Inflammatory macrophage treated with lipopolysaccharide for 1 hour (primary cell): ENCODE data around the gene MAP3K10.

Source experiments
- DNase-seq, 2 donors: peaks; one replicate each; pipeline ENCODE4 v3.0.0-alpha.2; 2020 to 2022

Gene MAP3K10

GRCh38 chr19:40174092-40174491 lies 17.1 kb upstream of the MAP3K10 start:
- peak in 1 of 2 donors; percentile 58 for DNase-seq

- no peak for DNase-seq
These were observed 15.4 kb upstream of the MAP3K10 start for GRCh38 chr19:40175820-40176219.

DNA sequence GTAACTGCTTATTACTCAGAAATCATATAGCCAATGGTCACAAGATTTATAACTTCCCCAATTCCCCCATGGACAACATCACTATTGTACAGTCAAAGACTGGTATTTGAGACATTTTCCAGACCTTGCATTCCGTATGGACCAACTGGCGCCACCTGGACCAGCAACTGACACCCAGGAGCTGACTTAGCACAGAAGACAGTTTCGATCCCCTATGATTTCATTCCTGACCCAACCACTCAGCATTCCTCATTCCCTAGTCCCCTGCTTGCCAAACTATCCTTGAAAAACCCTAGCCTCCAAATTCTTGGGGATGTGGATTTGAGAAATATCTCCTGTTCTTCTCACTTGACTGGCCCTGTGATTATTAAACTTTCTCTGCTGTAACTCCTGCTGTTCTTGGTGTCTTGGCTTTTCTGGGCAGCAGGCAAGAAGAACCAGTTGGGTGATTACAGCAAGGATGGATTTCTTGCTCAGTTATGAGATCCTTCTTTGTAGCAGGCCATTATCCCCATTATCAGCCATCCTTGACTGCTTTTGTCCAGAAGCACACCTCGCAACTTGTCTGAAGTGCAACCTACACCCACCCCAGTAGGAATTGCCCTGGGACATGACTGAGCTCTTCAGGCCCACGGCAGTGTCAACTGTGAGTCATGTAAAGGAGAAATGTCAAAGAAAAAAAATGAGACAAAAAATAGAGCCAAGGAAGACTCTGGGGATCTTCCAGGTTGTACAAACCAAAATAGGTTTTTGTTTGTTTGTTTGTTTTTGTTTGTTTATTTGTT lies 13.7 kb upstream of the MAP3K10 start:
- DNase-seq, result peak in 1 of 2 donors; percentile 30

DNA sequence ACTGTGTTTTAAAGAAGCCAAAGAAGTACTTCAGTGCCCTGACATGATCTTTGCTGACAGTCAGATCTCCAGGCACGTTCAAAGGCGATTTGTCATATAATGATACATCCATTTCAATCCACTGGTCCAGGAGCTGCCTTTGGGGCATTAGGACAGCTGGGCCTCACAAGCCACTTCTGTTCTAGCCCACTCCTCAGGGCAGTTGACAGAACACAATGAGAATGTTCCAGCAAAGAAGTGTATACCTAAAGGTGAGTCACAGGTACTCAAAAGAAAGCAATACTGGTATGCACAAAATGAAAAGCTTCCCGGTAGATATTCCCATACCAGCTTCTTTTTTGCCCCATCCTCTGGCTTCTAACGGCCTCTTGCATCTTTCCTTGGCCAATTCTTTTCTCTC lies 12.5 kb upstream of the MAP3K10 start:
- DNase-seq, result no peak

- no peak for DNase-seq
These were observed 7.0 kb upstream of the MAP3K10 start for GRCh38 chr19:40184273-40184672.

- DNase-seq, result peak; percentile 13 to 28
These were observed 815 bp downstream of the MAP3K10 start for GRCh38 chr19:40191836-40192646.

DNA sequence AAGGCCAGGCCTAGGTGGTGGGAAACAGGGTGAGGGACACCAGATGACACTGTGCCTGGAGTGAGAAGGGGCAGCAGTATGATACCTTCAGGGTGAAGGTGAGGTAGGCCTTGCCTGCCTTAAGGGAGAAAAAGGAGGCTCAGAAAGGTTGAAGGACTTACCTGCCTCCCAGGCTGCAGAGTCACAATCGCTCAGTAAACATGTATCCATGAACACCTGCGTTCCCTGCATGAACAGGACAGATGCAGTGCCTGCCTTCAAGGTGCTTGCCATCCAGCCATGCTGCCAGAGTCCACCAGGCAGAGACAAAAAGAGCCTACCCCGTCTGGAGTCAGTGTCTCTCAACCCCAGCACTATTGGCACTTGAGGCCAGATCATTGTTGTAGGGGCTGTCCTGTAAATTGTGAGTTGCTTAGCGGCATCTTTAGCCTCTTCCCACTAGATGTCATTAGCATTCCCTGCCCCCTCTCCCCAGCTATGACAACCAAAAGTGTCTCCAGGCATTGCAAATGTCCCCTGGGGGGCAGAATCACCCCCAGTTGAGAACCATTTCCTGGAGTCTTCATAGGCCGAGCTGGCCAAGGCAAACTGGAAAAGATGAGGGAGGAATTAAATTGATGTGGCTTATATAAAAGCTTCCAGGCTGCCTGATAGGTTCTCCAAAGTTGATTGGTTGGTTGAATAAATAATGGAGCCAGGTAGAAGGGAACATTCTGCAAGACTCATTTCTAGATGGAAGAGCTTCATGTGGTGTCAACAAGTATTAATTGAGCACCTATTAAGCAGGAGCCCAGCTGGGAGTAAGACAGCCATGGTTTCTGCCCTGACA lies 1.7 kb downstream of the MAP3K10 start:
- no peak for DNase-seq

- DNase-seq, result no peak
These were observed 2.3 kb downstream of the MAP3K10 start for GRCh38 chr19:40193587-40193849.

DNA sequence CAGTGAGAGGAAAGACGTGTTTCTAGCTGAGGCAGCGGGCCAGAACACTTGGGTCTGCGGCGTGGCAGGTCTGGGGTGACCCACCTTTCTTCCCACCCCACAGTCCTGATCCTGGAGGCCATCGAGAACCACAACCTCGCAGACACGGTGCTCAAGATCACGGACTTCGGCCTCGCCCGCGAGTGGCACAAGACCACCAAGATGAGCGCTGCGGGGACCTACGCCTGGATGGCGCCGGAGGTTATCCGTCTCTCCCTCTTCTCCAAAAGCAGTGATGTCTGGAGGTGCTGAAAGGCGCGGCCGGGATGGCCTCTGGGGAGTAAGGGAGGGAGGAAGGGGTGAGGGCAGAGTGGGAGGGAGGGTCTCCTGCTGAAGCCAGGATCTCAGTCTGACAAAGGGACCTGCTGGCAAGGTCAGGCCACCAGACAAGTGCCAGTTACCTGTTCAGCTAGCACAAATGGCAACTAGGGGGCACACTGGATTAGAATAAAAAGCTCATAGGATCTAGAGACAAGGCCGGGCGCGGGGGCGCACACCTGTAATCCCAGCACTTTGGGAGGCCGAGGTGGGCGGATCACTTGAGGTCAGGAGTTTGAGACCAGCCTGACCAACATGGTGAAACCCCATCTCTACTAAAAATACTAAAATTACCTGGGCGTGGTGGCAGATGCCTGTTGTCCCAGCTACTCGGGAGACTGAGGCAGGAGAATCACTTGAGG lies 7.2 kb downstream of the MAP3K10 start:
- DNase-seq, result no peak

DNA sequence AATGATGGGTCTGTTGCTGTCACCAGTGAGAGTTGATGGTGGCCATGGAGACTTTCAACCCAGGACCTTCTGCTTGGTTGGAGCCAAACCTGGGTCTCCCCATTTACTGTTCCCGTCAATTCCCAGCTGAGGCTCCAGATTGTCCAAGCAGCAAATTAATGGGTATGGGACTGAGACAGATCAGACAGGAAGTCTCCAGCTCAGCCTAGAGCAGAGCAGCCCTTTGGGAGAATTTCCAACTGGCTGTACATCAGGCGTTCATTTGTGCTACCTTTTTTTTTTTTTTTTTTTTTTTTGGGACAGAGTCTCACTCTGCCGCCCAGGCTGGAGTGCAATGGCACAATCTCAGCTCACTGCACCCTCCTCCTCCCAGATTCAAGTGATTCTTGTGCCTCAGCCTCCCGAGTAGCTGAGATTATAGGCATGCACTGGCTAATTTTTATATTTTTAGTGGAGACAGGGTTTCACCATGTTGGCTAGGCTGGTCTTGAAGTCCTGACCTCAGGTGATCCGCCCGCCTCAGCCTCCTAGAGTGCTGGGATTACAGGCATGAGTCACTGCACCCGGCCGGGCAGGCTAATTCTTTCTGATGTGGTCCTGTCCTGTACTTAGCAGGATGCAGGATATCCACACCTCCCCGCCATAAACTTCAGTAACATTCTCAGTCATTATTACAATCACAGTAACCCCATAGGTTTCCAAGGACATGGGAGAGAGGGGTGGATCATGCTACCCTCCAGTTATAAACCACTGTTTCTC lies 9.3 kb downstream of the MAP3K10 start:
- no peak for DNase-seq

DNA sequence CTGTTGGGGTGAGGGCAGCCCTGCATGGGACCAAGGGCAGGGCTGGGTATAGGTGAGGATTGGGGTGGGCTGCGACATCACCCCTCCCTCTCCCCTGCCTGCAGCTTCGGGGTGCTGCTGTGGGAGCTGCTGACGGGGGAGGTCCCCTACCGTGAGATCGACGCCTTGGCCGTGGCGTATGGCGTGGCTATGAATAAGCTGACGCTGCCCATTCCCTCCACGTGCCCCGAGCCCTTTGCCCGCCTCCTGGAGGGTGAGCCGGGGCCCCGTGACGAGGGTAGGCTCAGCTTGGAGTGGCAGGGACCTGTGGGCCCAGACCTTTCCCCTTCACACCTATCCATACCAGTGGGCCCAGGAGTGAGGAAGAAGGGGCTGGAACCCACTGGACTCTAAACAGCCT lies 13.2 kb downstream of the MAP3K10 start:
- no peak for DNase-seq

DNA sequence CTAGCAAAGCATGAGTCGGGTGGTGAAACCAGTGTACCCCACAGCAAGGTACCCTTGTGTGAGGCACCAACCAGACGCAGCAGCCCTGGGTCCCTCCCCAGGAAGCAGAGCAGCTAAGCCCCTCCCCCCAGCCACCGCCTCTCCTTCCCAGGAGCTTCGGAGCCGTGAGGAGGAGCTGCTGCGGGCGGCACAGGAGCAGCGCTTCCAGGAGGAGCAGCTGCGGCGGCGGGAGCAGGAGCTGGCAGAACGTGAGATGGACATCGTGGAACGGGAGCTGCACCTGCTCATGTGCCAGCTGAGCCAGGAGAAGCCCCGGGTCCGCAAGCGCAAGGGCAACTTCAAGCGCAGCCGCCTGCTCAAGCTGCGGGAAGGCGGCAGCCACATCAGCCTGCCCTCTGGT lies 14.5 kb downstream of the MAP3K10 start:
- no peak for DNase-seq

DNA sequence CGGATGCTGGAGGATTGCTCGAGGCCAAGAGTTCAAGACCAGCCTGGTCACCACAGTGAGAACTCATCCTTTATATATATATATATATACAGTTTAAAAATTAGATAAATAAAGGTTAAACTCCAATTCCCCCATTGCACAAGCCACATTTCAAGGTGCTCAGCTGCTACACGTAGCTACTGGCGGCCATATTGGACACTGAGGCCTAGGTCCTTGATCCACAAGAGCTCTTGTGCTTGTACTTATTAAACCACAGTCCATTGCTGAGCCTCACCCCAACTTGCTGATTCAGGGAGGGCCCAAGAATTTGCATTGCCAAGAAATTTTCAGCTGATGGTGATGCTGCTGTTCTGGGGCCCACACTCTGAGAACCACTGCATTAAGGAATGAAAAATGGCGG lies 17.4 kb downstream of the MAP3K10 start:
- no peak for DNase-seq

DNA sequence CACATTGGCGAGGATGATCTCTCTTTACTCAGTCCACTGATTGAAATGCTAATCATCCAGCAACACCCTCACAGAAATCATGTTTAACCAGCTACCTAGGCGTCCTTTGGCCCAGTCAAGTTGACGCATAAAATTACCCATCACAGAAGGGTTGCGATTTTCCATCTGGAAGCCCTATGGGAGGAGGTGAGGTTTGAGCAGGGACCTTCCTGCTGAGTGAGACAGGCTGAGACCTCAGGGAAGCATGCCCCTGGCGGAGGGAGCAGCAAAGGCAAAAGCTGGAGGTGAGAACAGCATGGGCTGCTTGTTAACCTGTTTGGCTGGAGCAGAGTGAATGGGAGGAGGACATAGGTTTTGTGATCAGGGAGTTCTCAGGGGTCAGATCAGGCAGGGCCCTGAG lies 19.7 kb downstream of the MAP3K10 start:
- no peak for DNase-seq

- no peak for DNase-seq
These were observed 22.1 kb downstream of the MAP3K10 start for GRCh38 chr19:40213251-40213829.

DNA sequence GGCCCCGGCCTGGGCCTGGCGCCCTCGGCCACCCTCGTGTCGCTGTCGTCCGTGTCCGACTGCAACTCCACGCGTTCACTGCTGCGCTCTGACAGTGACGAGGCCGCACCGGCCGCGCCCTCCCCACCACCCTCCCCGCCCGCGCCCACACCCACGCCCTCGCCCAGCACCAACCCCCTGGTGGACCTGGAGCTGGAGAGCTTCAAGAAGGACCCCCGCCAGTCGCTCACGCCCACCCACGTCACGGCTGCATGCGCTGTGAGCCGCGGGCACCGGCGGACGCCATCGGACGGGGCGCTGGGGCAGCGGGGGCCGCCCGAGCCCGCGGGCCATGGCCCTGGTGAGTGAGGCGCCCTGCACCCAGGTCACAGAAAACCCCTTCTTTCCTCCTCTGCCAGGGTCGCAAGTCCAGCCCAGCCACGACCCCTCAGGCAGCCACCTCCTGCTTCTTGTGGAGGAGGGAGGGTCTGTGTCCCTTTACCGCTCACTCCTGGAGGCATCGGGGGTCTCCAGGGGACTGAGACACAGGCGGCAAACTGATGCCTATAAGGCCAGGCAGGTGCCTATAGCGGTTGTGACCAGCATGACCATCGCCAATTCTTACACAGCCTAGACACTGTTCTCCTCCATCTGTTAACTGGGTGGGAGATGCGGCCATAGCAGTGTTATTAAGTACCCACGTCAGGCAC lies 22.8 kb downstream of the MAP3K10 start:
- no peak for DNase-seq

DNA sequence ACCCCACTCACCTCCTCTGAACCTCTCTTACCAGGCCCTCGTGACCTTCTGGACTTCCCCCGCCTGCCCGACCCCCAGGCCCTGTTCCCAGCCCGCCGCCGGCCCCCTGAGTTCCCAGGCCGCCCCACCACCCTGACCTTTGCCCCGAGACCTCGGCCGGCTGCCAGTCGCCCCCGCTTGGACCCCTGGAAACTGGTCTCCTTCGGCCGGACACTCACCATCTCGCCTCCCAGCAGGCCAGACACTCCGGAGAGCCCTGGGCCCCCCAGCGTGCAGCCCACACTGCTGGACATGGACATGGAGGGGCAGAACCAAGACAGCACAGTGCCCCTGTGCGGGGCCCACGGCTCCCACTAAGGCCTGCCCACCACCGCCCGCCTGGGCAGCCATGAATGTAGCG lies 23.7 kb downstream of the MAP3K10 start:
- DNase-seq, result no peak

DNA sequence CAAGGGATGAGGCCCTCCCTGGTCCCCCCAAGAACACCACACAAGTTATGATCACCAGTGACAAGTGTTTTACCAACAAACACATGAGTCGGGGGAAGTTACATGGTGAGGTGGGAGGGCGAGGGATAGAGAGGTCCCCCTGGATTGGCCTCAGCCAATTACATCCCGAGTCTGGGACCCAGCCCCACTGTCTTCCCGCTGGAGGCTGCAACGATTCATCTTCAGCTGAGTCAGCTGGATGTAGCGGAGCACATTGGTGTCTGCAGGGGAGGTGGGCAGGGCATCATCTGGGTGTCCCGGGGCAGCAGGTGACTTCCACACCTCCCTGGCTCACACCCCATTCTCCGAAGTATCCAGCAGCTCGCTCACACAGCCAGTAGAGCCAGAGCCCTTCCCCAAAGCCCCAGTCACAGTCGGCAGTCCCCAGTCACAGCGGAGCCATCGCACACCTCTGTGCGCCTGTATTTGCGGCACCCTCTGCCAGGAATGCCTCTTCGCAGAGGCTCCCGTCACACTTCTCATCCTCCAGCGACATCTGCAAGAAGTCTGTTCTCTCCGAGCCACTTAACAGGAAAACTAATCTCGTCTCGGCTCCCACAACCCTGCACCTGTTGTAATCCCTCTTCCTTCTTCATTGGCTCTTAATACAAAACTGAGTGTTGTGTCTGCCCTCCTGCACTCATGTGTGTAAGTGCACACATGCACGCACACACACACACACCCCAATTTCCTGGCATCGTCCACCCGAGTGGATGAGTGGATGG lies 25.0 kb downstream of the MAP3K10 start:
- DNase-seq, result no peak

GRCh38 chr19:40216777-40217026 lies 25.5 kb downstream of the MAP3K10 start:
- no peak for DNase-seq

DNA sequence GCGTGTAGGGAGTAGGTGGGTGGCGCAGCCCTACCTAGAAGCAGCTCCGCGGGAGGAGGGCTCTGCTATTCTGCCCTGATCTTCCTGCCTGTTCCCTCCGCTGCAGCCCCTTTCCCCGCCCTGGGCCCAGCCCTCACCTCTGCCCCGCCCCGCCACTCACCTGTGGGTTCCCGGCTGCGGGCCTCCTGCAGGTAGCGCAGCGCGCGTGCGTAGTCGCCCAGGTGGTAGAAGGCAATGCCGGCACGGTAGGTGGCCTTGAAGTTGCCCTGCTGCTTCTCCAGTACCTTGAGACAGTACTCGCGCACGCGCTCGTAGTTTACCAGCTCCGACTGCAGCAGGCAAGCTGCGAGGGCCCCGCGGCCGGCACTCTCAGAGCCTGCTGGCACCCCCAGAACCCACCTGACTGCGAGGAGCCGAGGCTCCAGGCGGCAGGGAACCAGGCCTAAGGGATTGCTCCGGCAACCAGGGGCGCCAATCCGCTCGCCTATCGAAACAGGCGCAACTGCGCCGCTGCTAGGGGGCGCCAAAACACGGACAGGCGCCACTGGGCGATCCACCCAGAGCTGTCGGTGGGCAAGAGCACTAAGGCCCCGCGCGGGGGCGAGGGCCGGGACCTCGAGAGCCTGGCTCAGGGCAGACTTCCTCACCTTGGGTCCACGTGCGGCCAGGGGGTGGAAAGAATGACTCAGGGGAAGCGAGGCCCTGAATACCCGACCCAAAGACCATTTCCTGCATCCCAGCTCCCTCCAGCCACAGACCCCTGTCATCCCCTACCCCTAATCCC lies 26.0 kb downstream of the MAP3K10 start:
- peak in 1 of 2 donors; percentile 6 for DNase-seq
